Lower lobe of right lung (tissue), 2 donors: ENCODE data around the gene MLKL. TPM values are rescaled to one million over a fixed set of nuclear protein-coding genes. Genes with fewer than 3 reads are reported as not detected.

Source experiments
- ATAC-seq, 2 donors: fragments of 200-7000 bp; cut with Tn5 transposase; one replicate each; pipeline ENCODE4 v1.9.1; 2020 to 2022; ENCODE audit warnings: mild to moderate bottlenecking in 2 of 2, moderate library complexity in 2 of 2
- DNase-seq: peaks from one replicate; pipeline ENCODE4 v3.0.0-alpha.2; 2020
- H3K27ac ChIP-seq: fragments of 200-600 bp; one replicate; pipeline ENCODE4 v1.8.0; 2022
- H3K27me3 ChIP-seq: fragments of 200-600 bp; one replicate; pipeline ENCODE4 v1.8.0; 2022; ENCODE audit warnings: low read depth
- H3K36me3 ChIP-seq: fragments of 200-600 bp; one replicate; pipeline ENCODE4 v1.8.0; 2022; ENCODE audit warnings: mild to moderate bottlenecking
- H3K4me1 ChIP-seq: fragments of 200-600 bp; one replicate; pipeline ENCODE4 v1.8.0; 2022
- H3K4me3 ChIP-seq: fragments of 200-600 bp; one replicate; pipeline ENCODE4 v1.8.0; 2022; ENCODE audit warnings: mild to moderate bottlenecking
- H3K9me3 ChIP-seq: fragments of 200-600 bp; one replicate; pipeline ENCODE4 v1.8.0; 2022
- CTCF ChIP-seq: fragments of 200-600 bp; IDR thresholded peaks from one replicate; pipeline ENCODE4 v1.8.0; 2022; ENCODE audit warnings: antibody characterized with exemption, mild to moderate bottlenecking
- intact Hi-C: fragments of 100-400 bp; cut with DNase I; formaldehyde crosslinking; loops from one replicate; pipeline ENCODE4 v1.11.0; 2022
- total RNA-seq: library from RNA; stranded (reverse); fragmentation: NEBNext Ultra II Directional; extraction: Animal tissue kit (Norgen Biotek cat#: 25700); gene quantifications from one replicate; pipeline ENCODE4 v1.2.1, GENCODE V29; 2021
- donor health status: DM: no; HTN: yes; CAD: no; lungs with severe emphysema.

Gene MLKL
- total RNA-seq, 1 donor from 2014 or later: 36.7 TPM

GRCh38 chr16:74637742-74638453, 62.8 kb downstream of the MLKL start:
- H3K9me3 ChIP-seq: no peaks in the 10 kb centered on the region
- no peaks in the 10 kb centered on the region for H3K27me3 ChIP-seq
- intact Hi-C loops: no loop called here
- no peak for ATAC-seq
- H3K4me3 ChIP-seq: no peak overlapping the region
- no peaks in the 10 kb centered on the region for H3K4me1 ChIP-seq
- peaks cover 98% of the 10 kb centered on the region for H3K36me3 ChIP-seq
- no peak for DNase-seq
- no peak for TF ChIP-seq CTCF
- no peak overlapping the region for H3K27ac ChIP-seq

GRCh38 chr16:74635303-74635702, 65.4 kb downstream of the MLKL start:
- Histone ChIP-seq H3K4me3 (no peak overlapping the region), H3K27ac (no peak overlapping the region), H3K27me3 (no peaks in the 10 kb centered on the region), H3K36me3 (peaks cover 96% of the 10 kb centered on the region), H3K4me1 (no peaks in the 10 kb centered on the region), H3K9me3 (no peaks in the 10 kb centered on the region)
- DNase-seq (no peak), ATAC-seq (no peak)
- intact Hi-C loops: no loop called here
- TF ChIP-seq CTCF: no peak

- Histone ChIP-seq H3K36me3 (peaks cover 97% of the 10 kb centered on the region), H3K4me3 (no peak overlapping the region), H3K9me3 (no peaks in the 10 kb centered on the region), H3K27ac (no peak overlapping the region), H3K4me1 (no peaks in the 10 kb centered on the region), H3K27me3 (no peaks in the 10 kb centered on the region)
- DNase-seq (no peak), ATAC-seq (peak; percentile 24 to 52)
- no peak for TF ChIP-seq CTCF
- intact Hi-C loops: no loop called here
These were observed 67.0 kb downstream of the MLKL start for GRCh38 chr16:74633686-74634085.

GRCh38 chr16:74627506-74628220, 73.0 kb downstream of the MLKL start:
- Histone ChIP-seq H3K9me3 (no peaks in the 10 kb centered on the region), H3K36me3 (peaks cover 100% of the 10 kb centered on the region), H3K27me3 (no peaks in the 10 kb centered on the region), H3K4me1 (no peaks in the 10 kb centered on the region), H3K4me3 (no peak overlapping the region), H3K27ac (no peak overlapping the region)
- intact Hi-C loops: no loop called here
- ATAC-seq (no peak), DNase-seq (no peak)
- TF ChIP-seq CTCF: no peak

- no peaks in the 10 kb centered on the region for H3K27me3 ChIP-seq
- DNase-seq (no peak), ATAC-seq (no peak)
- no peaks in the 10 kb centered on the region for H3K4me1 ChIP-seq
- no peak for TF ChIP-seq CTCF
- H3K4me3 ChIP-seq: no peak overlapping the region
- intact Hi-C loops: no loop called here
- no peak overlapping the region for H3K27ac ChIP-seq
- peaks cover 100% of the 10 kb centered on the region for H3K36me3 ChIP-seq
- no peaks in the 10 kb centered on the region for H3K9me3 ChIP-seq
These were observed 73.8 kb downstream of the MLKL start for GRCh38 chr16:74626741-74627416.
